ENCODE measurements around the gene SLC18A2. TPM values are rescaled to one million over a fixed set of nuclear protein-coding genes. Genes with fewer than 3 reads are reported as not detected.
"Not testable (repeated sequence)": the region's sequence is repeated elsewhere in the genome, so short reads cannot be mapped to it uniquely, and the experiment has no call there.

The SLC18A2 gene
- total RNA-seq, 4 donors from 2014 or later = 0.65 to 2.8 (median 2.1) TPM

- TF ChIP-seq POLR2AphosphoS5 (IDR thresholded peaks at IDR 0.05) (no peak), CTCF (IDR thresholded peaks at IDR 0.05) (no peak), POLR2A (IDR thresholded peaks at IDR 0.05; ENCODE audit: low read depth) (no peak), EP300 (IDR thresholded peaks at IDR 0.05) (no peak)
- Histone ChIP-seq H3K27me3 (no peaks in the 10 kb centered on the region), H3K36me3 (peaks cover 0 to 5% (median 3%) of the 10 kb centered on the region in 4 donors), H3K9me3 (no peaks in the 10 kb centered on the region), H3K4me1 (peaks cover 0 to 10% (median 0%) of the 10 kb centered on the region in 4 donors), H3K4me3 (no peak overlapping the region), H3K27ac (replicated peaks in 1 of 4) (no peak overlapping the region)
- WGBS = 89% methylated on average over 2 of the region's 2 CpGs
- no peak for DNase-seq (ENCODE audit: extremely low spot score)
- intact Hi-C loops (cut with DNase I) = no loop called here
These were observed 53.8 kb downstream of the SLC18A2 start for GRCh38 chr10:117294735-117295134.

- DNase-seq (ENCODE audit: extremely low spot score) = no peak
- Histone ChIP-seq H3K4me1 (peaks cover 0 to 8% (median 0%) of the 10 kb centered on the region in 4 donors), H3K27ac (replicated peaks in 1 of 4) (no peak overlapping the region), H3K9me3 (no peaks in the 10 kb centered on the region), H3K36me3 (no peaks in the 10 kb centered on the region), H3K4me3 (no peak overlapping the region), H3K27me3 (no peaks in the 10 kb centered on the region)
- 76% methylated on average over 1 of the region's 1 CpG for WGBS
- intact Hi-C loops (cut with DNase I) = no loop called here
- TF ChIP-seq POLR2AphosphoS5 (IDR thresholded peaks at IDR 0.05) = no peak
- TF ChIP-seq POLR2A (IDR thresholded peaks at IDR 0.05; ENCODE audit: low read depth) = no peak
- TF ChIP-seq CTCF (IDR thresholded peaks at IDR 0.05) = no peak
- no peak for TF ChIP-seq EP300 (IDR thresholded peaks at IDR 0.05)
These were observed 57.3 kb downstream of the SLC18A2 start for GRCh38 chr10:117298219-117298618.

- intact Hi-C loops (cut with DNase I) = no loop called here
- Histone ChIP-seq H3K36me3 (no peaks in the 10 kb centered on the region), H3K27ac (replicated peaks in 1 of 4) (no peak overlapping the region), H3K4me1 (no peaks in the 10 kb centered on the region), H3K4me3 (no peak overlapping the region), H3K9me3 (no peaks in the 10 kb centered on the region), H3K27me3 (no peaks in the 10 kb centered on the region)
- no peak for DNase-seq (ENCODE audit: extremely low spot score)
- TF ChIP-seq POLR2AphosphoS5 (IDR thresholded peaks at IDR 0.05) (no peak), POLR2A (IDR thresholded peaks at IDR 0.05; ENCODE audit: low read depth) (no peak), EP300 (IDR thresholded peaks at IDR 0.05) (no peak), CTCF (IDR thresholded peaks at IDR 0.05) (no peak)
These were observed 58.5 kb downstream of the SLC18A2 start for GRCh38 chr10:117299435-117299834.

- intact Hi-C loops (cut with DNase I) = no loop called here
- WGBS = 94% methylated on average over 1 of the region's 1 CpG
These were observed 59.8 kb downstream of the SLC18A2 start for GRCh38 chr10:117300671-117301070.

GRCh38 chr10:117303451-117303850 is 62.5 kb downstream of the SLC18A2 start:
- 100% methylated on average over 3 of the region's 3 CpGs for WGBS
- H3K9me3 ChIP-seq; H3K27me3 ChIP-seq; H3K27ac ChIP-seq (replicated peaks in 1 of 4); DNase-seq (ENCODE audit: extremely low spot score); H3K36me3 ChIP-seq; H3K4me1 ChIP-seq; H3K4me3 ChIP-seq; intact Hi-C loops (cut with DNase I): not testable (repeated sequence)

More at GRCh38 chr10:117300671-117301070, 59.8 kb downstream of the SLC18A2 start:
- Histone ChIP-seq H3K9me3 (no peaks in the 10 kb centered on the region), H3K4me1 (no peaks in the 10 kb centered on the region), H3K27ac (replicated peaks in 1 of 4) (no peak overlapping the region), H3K4me3 (no peak overlapping the region), H3K36me3 (no peaks in the 10 kb centered on the region), H3K27me3 (no peaks in the 10 kb centered on the region)
- DNase-seq (ENCODE audit: extremely low spot score) = no peak
- TF ChIP-seq CTCF (IDR thresholded peaks at IDR 0.05) (no peak), POLR2AphosphoS5 (IDR thresholded peaks at IDR 0.05) (no peak), POLR2A (IDR thresholded peaks at IDR 0.05; ENCODE audit: low read depth) (no peak), EP300 (IDR thresholded peaks at IDR 0.05) (no peak)

All from esophagus muscularis mucosa (tissue), 4 donors.